ENCODE measurements around the gene CASQ2.

CASQ2 gene

DNA sequence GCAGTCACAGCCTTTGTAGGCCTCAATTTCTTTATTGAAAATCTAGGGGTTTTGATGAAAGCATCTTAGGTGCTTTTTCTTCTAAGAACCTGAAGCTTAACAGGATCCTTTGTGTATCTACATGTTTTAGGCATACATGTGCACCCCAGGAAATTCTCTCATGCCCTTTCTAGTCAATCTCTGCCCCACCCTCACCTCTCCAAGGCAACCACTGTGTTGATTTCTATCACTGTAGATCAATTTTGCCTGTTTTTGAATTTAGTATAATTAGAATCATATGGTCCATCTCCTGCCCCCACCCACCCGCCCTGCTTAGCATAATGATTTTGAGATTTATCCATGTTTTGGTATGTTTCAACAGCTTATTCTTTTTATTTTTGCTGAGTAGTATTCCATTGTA is 107.4 kb downstream of the CASQ2 start:
- no peak for TF ChIP-seq ZNF274 (IDR thresholded peaks at IDR 0.05; ENCODE audit: low read depth, low read length)
- H3K4me3 ChIP-seq (ENCODE audit: low read length) = no peak overlapping the region

DNA sequence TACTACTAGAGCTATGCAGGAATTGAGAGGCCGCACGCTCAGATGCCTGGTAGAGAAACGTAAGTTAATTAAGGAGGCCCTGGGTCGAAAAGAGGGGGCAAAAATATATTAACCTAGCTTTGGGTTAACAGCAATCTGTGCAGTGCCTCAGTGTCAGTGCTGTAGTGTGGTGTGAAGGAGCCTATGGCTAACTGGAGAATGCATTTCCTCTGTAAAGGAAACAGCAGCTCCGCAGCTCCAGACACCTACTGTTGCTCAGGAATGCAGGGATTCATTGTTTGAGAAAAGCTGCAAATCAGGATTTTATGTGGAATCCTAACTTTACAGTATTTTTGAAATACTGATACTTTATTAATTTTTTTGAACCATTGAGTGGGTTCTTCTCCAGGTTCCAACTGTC is 108.4 kb downstream of the CASQ2 start:
- H3K4me3 ChIP-seq (ENCODE audit: low read length) = no peak overlapping the region
- no peak for TF ChIP-seq ZNF274 (IDR thresholded peaks at IDR 0.05; ENCODE audit: low read depth, low read length)

DNA sequence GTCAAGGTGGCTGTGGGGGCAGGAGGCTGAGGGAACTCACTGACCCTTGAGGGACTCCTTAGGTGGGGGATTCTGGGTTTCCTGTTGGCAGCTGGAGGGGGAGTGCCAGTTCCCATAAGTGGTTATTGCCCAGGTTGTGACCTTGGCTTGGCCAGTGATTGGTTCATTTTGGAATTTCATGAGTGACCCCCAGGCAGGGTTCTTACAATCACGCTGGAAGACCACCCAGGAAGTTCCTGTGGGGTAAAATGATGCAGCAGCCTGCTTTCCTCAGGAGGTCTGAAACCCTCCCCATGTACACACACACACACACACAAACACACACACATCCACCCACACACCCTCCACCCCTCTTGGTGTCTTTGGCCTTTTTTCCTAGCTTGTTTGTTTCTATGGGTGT is 109.9 kb downstream of the CASQ2 start:
- no peak overlapping the region for H3K4me3 ChIP-seq (ENCODE audit: low read length)
- no peak for TF ChIP-seq ZNF274 (IDR thresholded peaks at IDR 0.05; ENCODE audit: low read depth, low read length)

DNA sequence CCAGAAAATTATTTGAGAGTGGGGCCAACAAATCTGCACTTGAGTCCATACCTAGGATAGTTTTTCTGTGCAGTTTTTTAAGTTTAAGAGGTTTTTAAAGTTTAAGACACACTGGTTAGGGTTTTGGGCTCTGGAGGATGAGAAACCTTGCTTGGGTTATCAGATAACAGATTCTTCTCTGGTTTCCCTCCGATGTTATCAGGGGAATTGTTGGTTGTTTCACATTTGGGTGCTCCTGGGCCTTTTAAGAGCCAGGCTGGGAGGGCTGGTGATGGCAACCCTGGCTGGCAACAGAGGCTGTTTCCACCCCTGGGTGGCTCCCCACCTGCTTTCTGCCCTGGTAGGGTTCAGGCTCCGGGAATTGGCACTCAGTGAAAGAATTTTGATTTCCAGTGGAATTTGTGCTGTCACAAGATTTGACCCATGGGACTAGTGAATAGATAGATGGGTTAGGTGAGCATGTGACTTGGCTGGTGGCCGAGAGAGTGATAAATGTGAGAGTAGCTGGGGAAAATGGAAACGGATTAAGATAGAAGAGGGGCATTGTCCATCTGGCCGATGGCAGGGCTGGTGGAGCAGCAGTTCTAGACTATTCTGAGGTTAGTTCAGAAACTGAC is 111.9 kb downstream of the CASQ2 start:
- no peak overlapping the region for H3K4me3 ChIP-seq (ENCODE audit: low read length)
- TF ChIP-seq ZNF274 (IDR thresholded peaks at IDR 0.05; ENCODE audit: low read depth, low read length) = no peak

DNA sequence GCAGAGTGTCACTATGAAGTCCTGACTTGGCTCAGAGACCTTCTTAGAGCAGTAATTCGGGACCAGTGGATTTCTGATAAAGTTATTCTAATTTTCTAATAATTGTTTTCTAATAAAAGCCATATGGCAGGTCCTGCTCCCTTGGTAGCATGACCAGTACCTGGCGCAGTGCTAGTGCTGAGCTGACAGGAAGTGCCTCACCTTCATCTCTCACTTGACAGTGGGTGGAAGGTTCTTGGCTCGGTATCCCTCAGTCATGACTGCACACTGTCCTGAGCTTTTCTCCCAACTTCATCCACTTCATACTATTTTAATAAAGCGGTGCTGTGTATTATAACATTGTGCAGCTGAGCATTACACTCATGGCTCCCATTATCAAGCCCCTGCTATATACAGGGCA is 112.6 kb downstream of the CASQ2 start:
- TF ChIP-seq ZNF274 (IDR thresholded peaks at IDR 0.05; ENCODE audit: low read depth, low read length) = no peak
- H3K4me3 ChIP-seq (ENCODE audit: low read length) = no peak overlapping the region

DNA sequence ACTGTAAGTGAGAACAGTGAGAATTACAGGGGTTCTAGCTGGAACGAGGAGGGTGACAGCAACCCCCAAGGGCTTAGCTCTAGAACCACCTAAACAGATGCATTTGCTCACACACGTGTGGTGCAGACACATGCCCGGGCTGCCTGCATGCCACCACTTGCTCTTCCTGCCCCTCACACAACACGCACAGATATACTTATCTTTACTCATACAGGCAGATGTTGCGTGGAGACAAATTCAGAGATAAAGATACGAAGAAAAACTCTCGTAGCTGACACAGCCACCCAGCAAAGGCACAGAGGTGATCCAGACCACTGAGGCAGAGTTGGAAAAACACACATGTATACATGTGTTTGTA is 113.2 kb downstream of the CASQ2 start:
- TF ChIP-seq ZNF274 (IDR thresholded peaks at IDR 0.05; ENCODE audit: low read depth, low read length) = no peak
- no peak overlapping the region for H3K4me3 ChIP-seq (ENCODE audit: low read length)

DNA sequence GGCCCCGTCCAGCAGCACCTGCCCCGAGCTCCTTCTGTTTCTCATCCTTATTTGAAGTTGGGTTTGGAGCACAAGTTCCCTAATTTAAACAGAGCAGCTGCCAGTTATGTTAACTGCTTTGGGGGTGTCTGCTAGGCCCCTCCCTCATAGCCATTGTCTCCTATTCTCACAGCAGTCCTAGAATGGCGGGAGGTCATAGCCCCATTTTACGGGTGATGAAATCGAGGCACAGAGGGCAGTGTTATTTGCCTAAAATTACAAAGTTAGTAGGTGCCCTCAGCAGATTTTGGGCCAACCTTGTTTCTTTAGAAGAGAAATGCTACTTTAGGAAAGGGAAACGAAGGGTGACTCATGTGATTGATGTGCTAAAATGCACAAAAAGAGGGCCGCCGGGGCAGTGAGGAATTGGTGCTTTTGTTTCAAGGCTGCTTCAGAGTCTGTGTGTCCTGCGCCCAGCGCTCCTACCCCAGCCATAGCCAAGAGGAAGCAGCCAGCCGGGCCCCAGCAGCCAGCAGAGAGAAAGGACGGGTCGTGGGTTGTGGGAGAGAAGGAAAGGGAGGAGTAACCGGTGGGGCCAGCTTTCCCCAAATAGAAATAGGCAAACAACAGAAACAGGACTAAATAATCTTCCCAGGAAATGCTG is 113.7 kb downstream of the CASQ2 start:
- TF ChIP-seq ZNF274 (IDR thresholded peaks at IDR 0.05; ENCODE audit: low read depth, low read length) = no peak

DNA sequence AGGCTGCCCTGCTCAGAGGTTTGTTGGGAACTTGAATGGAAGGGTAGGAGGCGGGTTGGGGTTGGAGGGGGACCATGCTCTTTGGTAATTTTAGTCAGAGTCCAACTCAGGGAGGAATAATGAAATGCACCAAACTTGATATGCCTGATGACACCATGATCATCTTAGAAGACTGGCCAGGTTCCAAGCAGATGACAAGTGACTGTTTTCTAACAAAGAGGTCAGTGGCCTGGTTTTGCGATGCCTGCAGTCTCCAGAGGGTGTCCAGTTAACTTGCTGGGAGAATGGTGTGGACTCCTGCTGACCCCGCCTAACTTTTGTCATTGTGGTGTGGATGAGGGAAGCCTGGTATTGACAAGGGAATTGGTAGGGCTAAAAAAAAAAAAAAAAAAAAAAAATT is 114.4 kb downstream of the CASQ2 start:
- TF ChIP-seq ZNF274 (IDR thresholded peaks at IDR 0.05; ENCODE audit: low read depth, low read length) = no peak
- no peak overlapping the region for H3K4me3 ChIP-seq (ENCODE audit: low read length)

More for the DNA sequence above, 113.7 kb downstream of the CASQ2 start:
- H3K4me3 ChIP-seq (ENCODE audit: low read length) = no peak overlapping the region

DNA sequence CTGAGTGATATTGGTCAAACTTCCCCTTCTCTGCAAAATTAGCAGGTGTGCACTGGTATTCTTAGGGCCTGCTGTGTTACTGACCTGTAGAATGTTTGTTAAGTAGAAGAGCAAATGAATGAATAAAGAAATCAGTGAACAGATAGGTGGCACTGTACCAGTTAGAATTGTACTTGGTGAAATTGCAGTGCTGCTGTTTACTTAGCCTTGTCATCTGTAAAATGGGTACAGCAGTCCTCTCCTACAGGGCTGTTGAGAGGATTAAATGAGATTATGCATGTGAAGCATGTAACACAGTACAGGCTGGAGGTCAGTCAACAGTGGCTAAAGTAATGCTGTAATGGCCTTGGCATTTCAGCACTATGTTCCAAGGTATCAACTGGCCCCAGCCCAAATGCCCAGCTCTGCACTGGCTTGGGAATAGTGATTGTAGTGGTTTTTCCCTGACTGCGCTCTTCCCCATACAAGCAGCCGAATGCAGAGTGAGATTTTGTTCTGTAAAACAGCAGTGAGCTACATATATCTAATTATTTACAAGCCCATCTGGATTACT is 116.2 kb downstream of the CASQ2 start:
- no peak overlapping the region for H3K4me3 ChIP-seq (ENCODE audit: low read length)
- no peak for TF ChIP-seq ZNF274 (IDR thresholded peaks at IDR 0.05; ENCODE audit: low read depth, low read length)

DNA sequence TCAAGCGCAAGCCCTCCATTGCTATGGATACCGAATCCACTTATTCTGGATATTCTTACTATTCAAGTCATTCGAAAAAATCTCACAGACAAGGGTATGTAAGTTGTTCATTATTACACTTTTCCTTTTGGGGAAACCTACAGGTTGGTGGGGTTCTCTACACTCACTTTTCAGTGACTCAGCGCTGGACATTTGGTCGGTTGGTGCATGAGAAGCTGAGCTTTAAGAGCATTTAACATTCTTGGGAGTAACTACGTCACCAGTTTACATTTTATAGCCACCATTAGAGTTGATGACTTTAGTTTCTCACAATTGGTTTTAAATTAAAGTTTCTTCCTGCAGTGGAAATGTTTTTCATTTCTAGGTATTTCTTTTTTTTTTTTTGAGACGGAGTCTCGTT is 117.1 kb downstream of the CASQ2 start:
- no peak overlapping the region for H3K4me3 ChIP-seq (ENCODE audit: low read length)
- TF ChIP-seq ZNF274 (IDR thresholded peaks at IDR 0.05; ENCODE audit: low read depth, low read length) = no peak

DNA sequence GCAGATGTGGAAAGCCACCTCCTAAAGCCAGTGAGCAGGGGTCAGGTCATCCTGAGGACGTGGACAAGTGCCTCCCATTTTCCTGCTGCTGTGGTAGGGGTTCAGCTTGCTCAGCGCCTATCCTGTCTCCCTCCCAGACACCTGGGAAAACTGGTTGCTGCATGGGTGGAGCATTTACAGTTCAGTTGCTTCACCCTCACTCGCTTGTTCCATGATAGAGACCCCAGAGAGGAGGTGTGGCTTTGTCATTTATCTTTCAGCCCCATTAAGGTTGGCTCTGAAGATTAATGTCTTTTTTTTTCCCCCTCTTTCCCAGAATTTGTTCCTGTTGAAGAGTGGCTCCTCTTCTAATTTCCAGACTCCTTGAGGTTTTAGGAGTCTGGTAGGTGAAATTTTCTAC is 117.6 kb downstream of the CASQ2 start:
- no peak for TF ChIP-seq ZNF274 (IDR thresholded peaks at IDR 0.05; ENCODE audit: low read depth, low read length)
- H3K4me3 ChIP-seq (ENCODE audit: low read length) = no peak overlapping the region

Data from GM08714 (cell line).